K562 (cell line): ENCODE results near the gene PROK2. TPM values are rescaled to one million over a fixed set of nuclear protein-coding genes. Genes with fewer than 3 reads are reported as not detected.

Experiments used
- ATAC-seq: fragments of 200-7000 bp; cut with Tn5 transposase; 3 replicates; pipeline ENCODE4 v1.9.1; 2020; ENCODE audit warnings: moderate library complexity
- BruUV-seq: library from RNA; stranded (reverse); fragments of 400-500 nt; replicated peaks from 2 replicates; lab custom pipeline; 2021; lab: Mats Ljungman, UMichigan
- CTCF ChIA-PET: fragments of 300-600 bp; formaldehyde crosslinking; extraction: SDS; loops from one replicate; lab custom pipeline; 2021; ENCODE audit warnings: low intra/inter-chr PET ratio; lab: Yijun Ruan, JAX
- POLR2A ChIA-PET: fragments of 300-600, 350-650 bp; sonication (Branson Sonifier 250); formaldehyde crosslinking; extraction: SDS; loops from one replicate; lab custom pipeline; 2021; ENCODE audit warnings: antibody characterized with exemption, inconsistent platforms; lab: Yijun Ruan, JAX
- DNase-seq, 4 experiments: peaks; one replicate each; pipeline versions ENCODE4 v3.0.0 to v3.0.0-alpha.2; 2011 to 2018; ENCODE audit warnings: low spot score in 3 of 4, mixed read lengths in 3 of 4; ENCODE audit errors: extremely low read depth in 1 of 4
- FAIRE-seq: peaks from 2 replicates; lab custom pipeline; 2011; peaks lifted over from hg19 to GRCh38; lab: Jason Lieb, UNC
- H2AFZ ChIP-seq: 2 replicates; pipeline ENCODE4 v1.6.0; 2011; ENCODE audit warnings: low read depth, low read length, control low read depth, inconsistent platforms
- H3K27ac ChIP-seq: fragments of 200-600 bp; 3 replicates; pipeline ENCODE4 v1.8.0; 2011; ENCODE audit warnings: low read depth, mild to moderate bottlenecking, control low read depth, inconsistent platforms, low read length, moderate library complexity, mixed read lengths; ENCODE audit errors: extremely low read depth
- H3K27me3 ChIP-seq, 2 experiments: fragments of 300-600 bp in 1 of 2; 2 replicates in 1 of 2; 3 replicates in 1 of 2; pipeline versions ENCODE4 v1.6.0 to v1.8.0; 2011; ENCODE audit warnings: inconsistent platforms in 2 of 2, low read length in 2 of 2, mild to moderate bottlenecking in 1 of 2, mixed read lengths in 1 of 2, moderate library complexity in 1 of 2; ENCODE audit not compliant: control insufficient read depth in 2 of 2, insufficient read depth in 2 of 2
- H3K36me3 ChIP-seq: fragments of 300-600 bp; 3 replicates; pipeline ENCODE4 v1.8.0; 2011; ENCODE audit warnings: mild to moderate bottlenecking, low read length, inconsistent platforms; ENCODE audit not compliant: control insufficient read depth, insufficient read depth
- H3K4me1 ChIP-seq, 2 experiments: fragments of 200-600 bp in 1 of 2; replicated peaks in 1 of 2; 2 replicates in 1 of 2; 3 replicates in 1 of 2; pipeline versions ENCODE4 v1.5.1 to v1.8.0; 2011; ENCODE audit warnings: inconsistent platforms in 2 of 2, low read length in 2 of 2, mild to moderate bottlenecking in 1 of 2, mixed read lengths in 1 of 2, moderate library complexity in 1 of 2; ENCODE audit not compliant: control insufficient read depth in 2 of 2, insufficient read depth in 2 of 2
- H3K4me2 ChIP-seq: 2 replicates; pipeline ENCODE4 v1.6.1; 2011; ENCODE audit warnings: low read length, control low read depth, inconsistent platforms, mixed read lengths; ENCODE audit not compliant: insufficient read depth
- H3K4me3 ChIP-seq: fragments of 200-600 bp; sonication (generic), shearing (Covaris generic); 2 replicates; pipeline ENCODE4 v1.5.1; 2016; ENCODE audit warnings: control low read depth, inconsistent platforms
- H3K79me2 ChIP-seq: fragments of 200-600 bp; 3 replicates; pipeline ENCODE4 v1.8.0; 2011; ENCODE audit warnings: low read length, inconsistent platforms; ENCODE audit not compliant: control insufficient read depth, insufficient read depth
- H3K9ac ChIP-seq, 2 experiments: 2 replicates each; pipeline versions ENCODE4 v1.6.0 to v1.6.1; 2011; ENCODE audit warnings: low read depth in 2 of 2, low read length in 2 of 2, control low read depth in 1 of 2, inconsistent platforms in 1 of 2, mild to moderate bottlenecking in 1 of 2, mixed read lengths in 1 of 2; ENCODE audit not compliant: insufficient read depth in 1 of 2
- H3K9me1 ChIP-seq: one replicate; pipeline ENCODE4 v1.6.0; 2011; ENCODE audit warnings: inconsistent platforms, mild to moderate bottlenecking, low read length, moderate library complexity; ENCODE audit not compliant: control insufficient read depth, insufficient read depth
- H3K9me3 ChIP-seq: replicated peaks from 2 replicates; pipeline ENCODE4 v1.5.1; 2011; ENCODE audit warnings: low read depth, low read length, inconsistent platforms; ENCODE audit not compliant: control insufficient read depth, insufficient read depth
- H4K20me1 ChIP-seq: replicated peaks from 2 replicates; pipeline ENCODE4 v1.6.1; 2011; ENCODE audit warnings: low read length, inconsistent platforms, mixed read lengths; ENCODE audit not compliant: control insufficient read depth, insufficient read depth
- ARHGAP35 ChIP-seq: fragments of 450-650 bp; IDR thresholded peaks from 2 replicates; pipeline ENCODE4 v1.6.1; 2018; ENCODE audit not compliant: partially characterized antibody
- CEBPZ ChIP-seq: fragments of 150-350 bp; IDR thresholded peaks from 2 replicates; pipeline ENCODE4 v1.6.1; 2014; ENCODE audit warnings: low read depth, mild to moderate bottlenecking, low read length, borderline replicate concordance
- CHCHD3 ChIP-seq: fragments of 250-450 bp; sonication (Bioruptor Pico); IDR thresholded peaks from 2 replicates; pipeline ENCODE4 v2.1.2; 2022; ENCODE audit warnings: mild to moderate bottlenecking
- FOSL1 ChIP-seq: fragments of 200-800 bp; sonication (Bioruptor generic); conservative IDR thresholded peaks from 2 replicates; pipeline ENCODE4 v1.6.1; 2016; ENCODE audit warnings: missing genetic modification characterization, missing compliant biosample characterization
- FOXP1 ChIP-seq: sonication (generic); formaldehyde crosslinking; IDR thresholded peaks from 2 replicates; pipeline ENCODE4 v1.8.0; 2022; ENCODE audit warnings: mild to moderate bottlenecking, missing genetic modification reagents
- SRSF3 ChIP-seq: fragments of 200-400 bp; formaldehyde crosslinking; IDR thresholded peaks from 2 replicates; pipeline ENCODE4 v1.6.1; 2016; ENCODE audit warnings: mild to moderate bottlenecking, low read length, moderate library complexity; ENCODE audit not compliant: insufficient read depth
- U2AF1 ChIP-seq: fragments of 200-400 bp; formaldehyde crosslinking; optimal IDR thresholded peaks from 2 replicates; pipeline ENCODE3; 2017; ENCODE audit warnings: mild to moderate bottlenecking, low read depth, low read length, moderate library complexity
- USF1 ChIP-seq: sonication (generic); formaldehyde crosslinking; IDR thresholded peaks from 2 replicates; pipeline ENCODE4 v1.9.0; 2022; ENCODE audit warnings: mild to moderate bottlenecking, missing genetic modification reagents
- YY1 ChIP-seq, 3 experiments: IDR thresholded peaks; 2 replicates each; pipeline ENCODE4 v1.6.1; 2011; ENCODE audit warnings: low read length in 2 of 3, mild to moderate bottlenecking in 2 of 3, moderate library complexity in 2 of 3, borderline replicate concordance in 1 of 3, control low read depth in 1 of 3, low read depth in 1 of 3; ENCODE audit not compliant: insufficient read depth in 3 of 3, insufficient replicate concordance in 2 of 3, control insufficient read depth in 1 of 3, insufficient read length in 1 of 3; ENCODE audit errors: extremely low read depth in 1 of 3
- ZBTB7A ChIP-seq: IDR thresholded peaks from 2 replicates; pipeline ENCODE4 v1.6.1; 2011; ENCODE audit warnings: low read depth, mild to moderate bottlenecking, low read length, moderate library complexity, borderline replicate concordance; ENCODE audit not compliant: control insufficient read depth
- ZFP91 ChIP-seq: sonication (generic); formaldehyde crosslinking; IDR thresholded peaks from 2 replicates; pipeline ENCODE4 v1.8.0; 2022; ENCODE audit warnings: mild to moderate bottlenecking, missing genetic modification reagents
- ZNF12 ChIP-seq: sonication (generic); formaldehyde crosslinking; IDR thresholded peaks from 2 replicates; pipeline ENCODE4 v1.4.0; 2020; ENCODE audit warnings: mild to moderate bottlenecking, missing genetic modification reagents
- ZNF668 ChIP-seq: fragments of 250-450 bp; sonication (Bioruptor Pico); IDR thresholded peaks from 2 replicates; pipeline ENCODE4 v1.8.0; 2022; ENCODE audit warnings: mild to moderate bottlenecking, inconsistent platforms
- WGBS: fragments of 100-300 bp; shearing (Covaris generic); methylation state at CpG from one replicate; pipeline ENCODE4 v1.1.6; 2016; ENCODE audit warnings: low coverage, mixed read lengths; ENCODE audit not compliant: insufficient coverage; ENCODE audit errors: missing lambda C conversion rate; 5-methylcytosine and 5-hydroxymethylcytosine counted together
- in situ Hi-C: fragments of 300-500 bp; cut with MboI; formaldehyde crosslinking; loops from 4 replicates; pipeline ENCODE4 v1.15.0; 2018; ENCODE audit warnings: inconsistent platforms, mixed read lengths
- intact Hi-C: fragments of 100-400 bp; cut with micrococcal nuclease; formaldehyde crosslinking; loops from 2 replicates; pipeline ENCODE4 v1.14.2; 2022
- polyA plus RNA-seq, 8 experiments: library from polyadenylated mRNA; depleted of rRNA in 4 of 8; stranded (reverse) in 5 of 8; unstranded in 3 of 8; fragments of >200 nt; fragmentation: Nextera tagmentation in 2 of 8; fragmentation: Illumina TruSeq in 1 of 8; extraction: Ambion mirVana in 2 of 8; extraction: Trizol in 1 of 8; gene quantifications; 2 replicates each; pipeline versions ENCODE4 v1.2.1 to v1.2.3, GENCODE V29; 2011 to 2014; ENCODE audit warnings: inconsistent platforms in 1 of 8, missing spikeins in 1 of 8
- total RNA-seq, 7 experiments: library from RNA; depleted of rRNA in 6 of 7; stranded (reverse); fragments of >200 nt in 6 of 7; fragmentation: Illumina TruSeq in 2 of 7; extraction: Trizol in 2 of 7; gene quantifications; 2 replicates each; pipeline versions ENCODE4 v1.2.1 to v1.2.3, GENCODE V29; 2011 to 2021; ENCODE audit warnings: low replicate concordance in 1 of 7

Gene PROK2
- total and polyA plus RNA-seq, 9 of the 15 experiments (the other 6 are each of a cell fraction or from before 2014, with no cell fraction given), result 0.07 to 0.13 TPM; not detected in 7

- no peaks in the 10 kb centered on the region for H3K36me3 ChIP-seq
- FAIRE-seq, result no peak
- H4K20me1 ChIP-seq, result no peaks in the 10 kb centered on the region
- CTCF ChIA-PET, result no interaction called here
- H2AFZ ChIP-seq, result peak within 1 kb of the TSS; percentile 87
- H3K27ac ChIP-seq, result no peak within 1 kb of the TSS
- H3K4me3 ChIP-seq, result peak within 1 kb of the TSS; percentile 57
- peaks cover 0 to 11% of the 10 kb centered on the region in 2 experiments; a peak in 3 of 5 replicates for H3K4me1 ChIP-seq
- peaks cover 11 to 24% of the 10 kb centered on the region in 2 experiments for H3K27me3 ChIP-seq
- peak within 1 kb of the TSS; percentile 51 to 90; a peak in 3 of 4 replicates for H3K9ac ChIP-seq
- no peaks in the 10 kb centered on the region for H3K9me3 ChIP-seq
- ATAC-seq, result peak; percentile 53
- no peaks in the 10 kb centered on the region for H3K79me2 ChIP-seq
- DNase-seq, result peak; percentile 43 to 85 (median 83)
- no CpG with 5 or more reads among the region's 80 CpGs for WGBS
- intact Hi-C loops, result no loop called here
- BruUV-seq, result no TSS peak
- H3K9me1 ChIP-seq, result no peaks in the 10 kb centered on the region
- POLR2A ChIA-PET, result interaction anchor here (0.7 to 1.2 kb wide), 2 partner anchors 27 to 143 kb away, joined by 3 read pairs; no protein-coding TSS in a partner anchor
- in situ Hi-C loops, result no loop called here
- H3K4me2 ChIP-seq, result peak within 1 kb of the TSS; percentile 87
- TF ChIP-seq U2AF1 (no peak), FOSL1 (peak; percentile 85), ZNF12 (CRISPR knock-in tag) (no peak), FOXP1 (CRISPR knock-in tag) (no peak), CEBPZ (no peak), CHCHD3 (CRISPR knock-in tag) (no peak), SRSF3 (no peak), ZFP91 (no peak), USF1 (CRISPR knock-in tag) (0 out of 2 replicates have a peak, but pooled peaks have one; percentile 31), ZBTB7A (peak; percentile 13; the same call in 1 of the 2 replicates), YY1 (IDR thresholded peaks at IDR 0.05; ENCODE audit: borderline replicate concordance in 1 of 3, control insufficient read depth in 1 of 3, extremely low read depth in 1 of 3, insufficient read depth in 3 of 3, insufficient read length in 1 of 3, insufficient replicate concordance in 2 of 3, low read depth in 1 of 3, low read length in 2 of 3) (peak in 1 of 3 experiments; percentile 77), ZNF668 (CRISPR knock-in tag) (no peak), ARHGAP35 (no peak)
Observed at GRCh38 chr3:71725271-71725991, 59.5 kb downstream of the PROK2 start, which contains the start of gene EIF4E3. Gene EIF4E3, minus strand, starts transcription at chr3:71725402. Its CDS starts 35 bp downstream, at chr3:71725367.
